Activated T-cell treated with anti-CD3 and anti-CD28 coated beads for 1 hour (primary cell): ENCODE data around the gene JCHAIN.

Experiments used
- DNase-seq: peaks from one replicate; pipeline ENCODE4 v3.0.0-alpha.2; 2020; ENCODE audit warnings: low read depth

Gene JCHAIN

DNA sequence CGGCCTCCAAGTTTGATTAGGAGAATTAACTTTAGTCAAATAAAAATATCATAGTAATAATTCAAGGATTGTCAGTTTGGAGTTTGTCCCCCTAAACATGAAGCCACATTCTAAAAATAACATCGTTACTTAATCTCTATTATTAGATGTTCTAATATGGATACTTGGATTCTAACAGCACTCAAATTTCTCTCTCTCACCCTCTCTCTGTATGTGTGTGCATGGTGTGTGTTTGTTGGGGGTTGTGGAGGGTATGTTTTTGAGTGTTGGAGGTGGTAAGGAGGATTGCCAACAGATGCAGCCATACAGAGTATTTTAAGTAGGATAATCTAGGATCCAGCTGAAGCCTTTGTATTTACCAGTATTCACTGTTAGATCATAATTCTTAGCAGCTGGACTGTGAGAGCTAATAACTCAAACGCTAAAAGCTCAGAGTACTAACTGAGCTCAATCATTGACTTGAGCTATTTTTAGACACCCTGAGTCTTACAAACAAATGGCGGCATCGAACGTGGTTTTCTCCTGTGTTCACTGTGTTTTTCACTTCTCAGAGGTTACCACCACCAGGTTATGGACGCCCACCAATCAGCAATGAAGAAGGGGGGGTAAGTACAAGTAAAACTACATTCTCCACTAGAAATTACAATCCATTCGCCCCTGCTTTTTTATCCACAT is 28.9 kb downstream of the JCHAIN start:
- DNase-seq: no peak

DNA sequence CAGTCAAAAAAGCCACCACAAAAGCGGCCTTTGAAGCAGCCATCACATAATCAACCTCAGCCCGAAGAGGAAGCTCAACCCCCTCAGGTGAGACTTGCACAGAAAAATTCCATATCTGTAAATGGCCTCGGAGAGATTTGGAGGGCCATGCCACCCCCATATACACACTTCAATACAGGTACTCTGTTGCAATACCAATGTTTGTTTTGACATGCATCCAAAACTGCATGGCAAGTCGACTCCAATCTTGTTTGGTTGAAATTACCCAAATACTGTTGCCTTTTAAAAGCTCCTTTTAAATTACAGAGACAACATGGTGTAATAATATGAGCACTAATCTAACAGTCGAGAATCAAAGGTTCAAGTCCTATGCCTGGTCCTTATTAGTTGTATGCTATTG is 31.8 kb downstream of the JCHAIN start:
- DNase-seq: no peak

DNA sequence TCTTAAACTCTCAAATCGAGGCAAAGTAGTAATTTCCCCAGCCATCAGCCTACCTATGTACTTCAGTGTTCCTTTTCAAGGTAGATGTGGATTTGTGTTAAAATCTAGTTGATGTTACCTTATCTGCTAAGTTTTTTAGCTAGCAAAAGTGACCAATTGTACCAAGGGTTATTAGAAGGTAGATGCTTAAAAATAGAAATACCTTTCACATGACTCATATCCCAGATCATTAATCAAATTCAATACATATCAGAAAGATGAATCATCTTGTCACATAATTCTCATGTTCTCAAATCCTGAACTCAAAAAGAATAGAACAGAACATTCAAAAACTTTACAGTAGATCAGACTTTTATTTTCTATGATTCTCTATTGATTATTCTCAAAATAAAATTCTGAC is 34.3 kb downstream of the JCHAIN start:
- no peak for DNase-seq

DNA sequence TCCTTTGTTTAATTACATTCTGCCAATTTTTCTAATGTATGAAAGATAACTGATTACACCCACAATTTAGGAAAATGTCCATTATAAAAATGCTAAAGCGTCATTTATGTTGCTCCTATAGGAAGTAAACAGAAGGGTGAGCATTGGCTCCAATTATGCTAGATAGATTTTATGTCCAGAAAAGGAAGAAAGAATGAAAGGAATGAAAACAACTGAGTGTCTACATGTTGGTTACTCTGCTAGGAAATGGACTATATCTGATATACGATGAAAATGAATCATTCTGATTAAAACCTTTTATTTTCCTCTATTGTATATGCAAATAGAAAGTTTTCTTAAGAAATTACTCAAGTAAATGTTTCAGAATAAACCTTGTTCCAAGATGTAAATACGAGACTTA is 36.1 kb downstream of the JCHAIN start:
- no peak for DNase-seq

DNA sequence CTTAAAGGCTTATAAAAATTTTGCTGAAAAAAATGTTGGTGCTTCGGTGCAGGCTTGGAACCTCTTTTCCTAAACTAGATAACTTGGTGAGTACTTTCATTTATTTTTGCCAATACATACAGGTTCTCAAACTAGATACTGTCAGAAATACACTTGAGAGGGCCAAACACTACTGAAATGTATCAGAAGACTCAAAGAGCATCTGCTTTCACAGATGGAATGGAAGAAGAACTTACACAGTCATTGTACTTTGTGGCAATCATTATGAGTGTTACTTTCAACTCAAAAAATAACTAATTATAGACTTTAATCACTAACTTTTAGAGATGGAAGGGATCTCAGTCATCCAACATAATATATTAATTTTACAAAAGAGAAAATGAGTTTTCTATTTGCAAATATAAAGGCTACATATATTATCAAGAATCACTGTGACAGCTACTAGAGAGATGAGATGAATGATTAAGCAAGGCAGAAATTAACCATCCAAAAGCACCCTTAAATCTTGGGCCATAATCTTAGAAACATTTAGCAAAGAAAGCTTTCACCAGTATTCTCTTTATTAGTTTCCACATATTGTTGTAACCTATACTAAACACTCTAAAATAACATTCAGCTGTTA is 36.7 kb downstream of the JCHAIN start:
- DNase-seq: no peak

DNA sequence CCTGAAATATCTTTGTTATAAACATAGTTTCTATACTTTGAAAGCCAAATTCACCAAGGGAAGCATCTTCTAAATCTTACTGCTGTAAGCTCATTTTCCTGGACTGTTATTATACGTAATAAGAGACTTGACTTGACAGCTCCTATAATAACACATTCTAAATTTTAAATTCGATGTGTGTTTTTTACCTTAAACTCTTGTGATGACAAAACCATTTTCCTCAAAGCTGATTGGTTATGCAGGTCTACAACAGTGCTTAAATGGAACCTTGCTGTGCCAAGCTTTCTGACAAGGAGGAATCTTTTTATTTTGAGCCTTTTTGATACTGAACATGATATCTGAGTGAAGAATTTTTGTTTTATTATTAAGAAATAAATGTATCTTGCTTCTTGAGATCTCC is 37.9 kb downstream of the JCHAIN start, which contains the start of gene ENAM:
TSS of gene ENAM (plus strand) at position 301 of the 400 bp plus-strand sequence. CDS start 757 bp downstream, outside the sequence.
- no peak for DNase-seq

DNA sequence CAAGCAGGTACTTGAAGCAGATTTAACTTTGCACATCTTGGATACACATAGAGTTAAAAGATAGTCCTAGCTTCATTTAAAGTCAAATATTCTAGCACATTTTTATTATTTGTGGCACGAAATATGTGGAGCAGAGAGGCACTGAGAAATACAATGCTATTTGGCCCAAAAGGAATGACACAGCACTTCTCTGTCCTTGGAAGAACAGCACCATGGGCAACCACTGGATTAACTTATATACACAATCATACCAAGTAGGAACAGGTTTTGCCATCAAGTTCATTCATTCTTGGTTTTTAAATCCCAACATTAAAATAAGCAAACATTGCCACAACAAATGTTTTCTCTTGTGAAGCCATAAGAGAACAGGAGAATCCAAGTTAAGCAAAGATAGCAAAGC is 38.7 kb downstream of the JCHAIN start:
- DNase-seq: no peak

DNA sequence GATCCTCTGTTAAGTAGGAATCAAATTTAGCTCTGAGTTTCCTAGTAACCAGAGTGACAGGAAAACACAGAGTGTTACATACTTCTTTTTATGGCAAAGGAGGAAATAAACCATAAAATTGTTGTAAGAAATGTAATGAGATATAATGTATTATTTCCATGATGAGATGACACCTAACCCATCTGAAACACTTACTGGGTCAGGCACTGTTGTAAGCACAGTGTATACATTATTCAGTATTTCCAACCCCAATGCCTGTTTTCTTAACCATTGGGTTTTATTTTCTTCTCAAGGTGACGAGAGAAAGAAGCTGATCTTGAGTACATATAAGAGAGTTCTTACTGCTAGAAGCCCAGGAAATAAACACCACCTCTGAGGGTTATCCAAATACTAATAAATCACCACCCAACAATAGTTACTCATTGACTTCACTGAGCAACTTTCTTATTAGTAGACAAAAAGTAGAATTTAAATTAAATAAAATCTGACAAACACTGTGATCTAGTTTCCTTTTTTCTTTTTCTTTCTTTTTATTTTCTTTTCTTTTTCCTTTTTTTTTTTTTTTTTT is 42.0 kb downstream of the JCHAIN start:
- no peak for DNase-seq

DNA sequence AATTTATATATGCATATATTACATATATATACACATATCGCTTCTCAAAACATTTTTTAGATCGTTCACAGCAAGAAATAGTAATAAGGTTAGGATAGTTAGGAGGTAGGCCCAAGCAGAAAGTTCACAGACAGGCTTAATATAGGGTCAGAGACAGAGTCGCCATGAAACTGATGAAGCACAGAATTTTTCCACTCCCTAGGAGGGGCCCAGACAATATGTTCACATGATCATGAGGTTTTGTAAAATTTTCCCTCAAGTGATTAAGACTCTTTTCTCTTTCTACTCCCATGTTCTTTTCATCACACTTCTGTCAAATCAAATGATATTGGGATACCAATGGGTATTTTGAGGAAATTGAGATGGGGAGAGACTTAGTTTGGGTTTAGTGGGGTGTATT is 43.0 kb downstream of the JCHAIN start:
- no peak for DNase-seq

DNA sequence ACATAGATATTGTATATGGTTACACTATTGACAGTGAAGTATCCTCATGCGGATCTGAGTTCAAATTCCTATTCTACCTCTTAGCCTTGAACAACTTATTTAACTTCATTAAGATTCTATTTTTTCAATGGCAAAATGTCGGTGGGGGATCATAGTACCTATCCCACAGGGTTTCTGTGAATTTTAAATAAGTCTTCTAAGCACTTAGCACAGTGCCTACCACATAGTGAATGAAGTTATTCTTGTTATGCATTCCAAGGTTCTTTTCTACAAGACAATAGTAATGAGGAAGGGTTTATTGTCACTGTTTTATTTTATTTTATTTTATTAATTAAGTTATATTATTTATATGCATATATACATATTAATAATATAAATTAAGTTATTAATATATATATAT is 46.5 kb downstream of the JCHAIN start:
- DNase-seq: no peak

DNA sequence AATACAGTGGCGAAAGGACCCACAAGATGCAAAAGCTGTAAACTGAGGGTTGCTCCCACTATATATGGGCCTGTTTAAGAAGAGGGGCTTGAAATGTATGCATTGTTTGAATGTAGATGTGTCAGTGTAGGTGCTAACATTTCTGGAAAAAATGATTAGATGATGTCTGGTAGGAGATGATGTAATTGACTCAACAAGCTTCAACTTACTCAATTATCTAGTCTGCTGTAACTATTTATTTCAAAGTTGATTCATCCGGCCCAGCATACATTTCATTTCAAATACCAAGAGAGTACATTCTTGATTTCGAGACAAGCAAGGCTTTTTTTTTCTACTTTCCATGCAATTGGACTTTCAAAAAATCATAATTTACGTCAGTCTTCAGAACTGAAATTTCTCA is 47.0 kb downstream of the JCHAIN start:
- DNase-seq: no peak

DNA sequence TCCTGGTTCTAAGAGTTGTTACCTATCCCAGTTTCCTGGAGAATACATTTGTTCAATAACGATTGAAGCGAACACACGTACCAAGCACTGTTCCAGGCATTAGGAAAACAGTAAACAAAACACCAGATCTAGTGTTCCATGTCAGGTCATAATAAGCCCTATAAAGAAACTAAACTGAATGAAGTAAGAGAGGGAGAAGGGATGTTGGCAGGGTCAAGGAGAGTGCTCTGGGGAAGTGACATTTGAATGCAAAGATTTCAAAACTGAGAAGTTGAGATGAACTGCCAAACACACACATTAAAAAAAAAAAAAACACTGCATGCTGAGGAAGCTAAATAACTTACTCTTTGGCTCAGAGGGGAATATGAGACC is 52.1 kb downstream of the JCHAIN start:
- no peak for DNase-seq

DNA sequence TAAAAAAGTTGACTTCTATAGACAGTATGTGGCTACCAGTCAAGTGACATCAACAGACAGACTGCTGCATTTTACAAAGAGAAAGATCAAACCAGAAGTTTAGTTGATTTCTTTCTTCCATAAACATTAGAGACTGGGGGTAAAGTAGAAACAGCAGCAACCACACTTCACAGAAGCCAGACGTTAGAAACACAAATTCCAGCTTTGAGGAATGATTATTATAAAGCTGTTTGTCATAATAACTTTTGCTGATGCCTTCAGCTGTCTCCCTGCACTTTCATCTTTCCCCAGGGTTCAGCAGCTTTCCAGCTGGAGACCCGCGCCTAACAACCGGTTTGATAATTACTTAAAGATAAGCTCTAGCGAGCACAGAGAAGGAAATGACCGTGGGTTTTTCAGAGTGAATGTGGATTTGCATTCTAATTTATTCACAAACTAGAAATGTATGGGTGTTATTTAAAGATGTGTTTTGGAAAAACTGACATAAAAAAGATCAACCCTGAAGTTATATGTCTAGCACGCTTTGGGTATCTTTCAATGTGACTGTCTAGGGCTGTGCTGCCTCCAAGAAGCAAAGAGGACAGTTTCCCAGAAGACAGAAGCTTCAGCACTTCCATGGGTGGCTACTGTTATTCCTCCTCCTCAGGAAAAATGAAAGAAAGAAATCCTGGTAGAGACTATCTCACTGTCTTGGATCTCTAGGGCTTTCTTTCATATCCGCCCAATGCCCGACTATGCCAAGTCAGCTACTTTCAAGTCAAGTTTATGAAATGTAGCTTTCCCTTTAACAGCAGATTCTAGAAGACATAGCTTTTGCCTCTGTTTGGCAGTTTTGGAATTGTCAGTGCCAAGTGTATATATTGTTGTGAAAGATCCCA is 52.8 kb downstream of the JCHAIN start:
- no peak for DNase-seq

DNA sequence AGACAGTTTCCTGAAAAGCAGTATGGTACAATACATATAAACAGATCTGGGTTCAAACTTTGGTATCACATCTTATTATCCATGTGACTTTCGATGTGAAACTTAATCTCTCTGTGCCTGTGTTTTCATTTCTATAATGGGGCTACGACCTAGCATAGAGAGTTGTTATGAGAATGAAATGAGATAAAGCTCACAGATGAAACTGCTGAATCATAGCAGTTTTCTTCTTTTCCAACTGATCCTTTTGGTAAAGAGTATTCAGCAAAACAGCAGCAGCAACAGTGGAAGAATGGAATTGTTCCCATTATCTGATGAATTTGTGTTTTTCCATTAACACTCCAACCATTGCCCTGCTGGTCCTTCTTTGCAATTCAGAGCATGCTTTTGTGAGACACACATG is 58.0 kb downstream of the JCHAIN start:
- no peak for DNase-seq

DNA sequence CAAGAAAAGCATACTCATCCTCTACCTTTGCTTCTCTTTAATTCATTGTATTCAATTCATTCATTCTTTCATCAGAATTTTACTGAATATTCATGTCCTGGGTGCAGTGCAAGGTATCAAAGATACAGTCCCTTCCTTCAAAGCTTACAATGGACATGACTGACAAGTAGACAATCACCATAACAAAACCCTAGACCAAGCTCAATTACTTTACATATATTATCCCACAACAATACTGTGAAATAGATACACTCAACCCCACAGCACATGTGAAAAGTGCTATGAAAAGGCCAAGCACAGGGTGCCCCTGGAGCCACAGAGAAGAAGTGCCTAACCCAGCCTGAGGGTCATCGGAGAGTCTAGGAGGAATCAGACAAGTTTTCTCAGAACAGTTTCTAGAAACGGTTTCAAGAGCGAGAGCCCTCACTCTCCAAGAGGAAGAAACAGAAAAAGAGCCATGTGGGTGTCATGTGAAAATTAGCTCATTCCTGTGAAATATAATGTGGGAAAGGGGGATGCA is 58.9 kb downstream of the JCHAIN start:
- DNase-seq: no peak

DNA sequence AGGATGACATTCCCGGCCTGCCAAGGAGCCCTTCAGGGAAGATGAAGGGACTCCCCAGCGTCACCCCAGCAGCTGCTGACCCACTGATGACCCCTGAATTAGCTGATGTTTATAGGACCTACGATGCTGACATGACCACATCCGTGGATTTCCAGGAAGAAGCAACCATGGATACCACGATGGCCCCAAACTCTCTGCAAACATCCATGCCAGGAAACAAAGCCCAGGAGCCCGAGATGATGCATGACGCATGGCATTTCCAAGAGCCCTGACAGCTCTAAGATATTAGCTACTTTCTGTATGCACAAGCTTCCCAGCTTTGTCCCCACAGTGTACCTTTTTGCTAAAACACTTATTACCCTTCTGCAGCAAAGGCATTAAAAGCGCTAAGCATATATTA is 59.8 kb downstream of the JCHAIN start:
- DNase-seq: no peak
